IMR-90 (cell line): ENCODE data around the gene SMAD7. TPM values are rescaled to one million over a fixed set of nuclear protein-coding genes. Genes with fewer than 3 reads are reported as not detected.

Experiments used
- ATAC-seq: fragments of 200-7000 bp; cut with Tn5 transposase; 2 replicates; pipeline ENCODE4 v1.9.1; 2020; ENCODE audit warnings: low read depth, mild to moderate bottlenecking, moderate library complexity
- BruUV-seq: library from RNA; stranded (reverse); fragments of 400-500 nt; replicated peaks from 2 replicates; lab custom pipeline; 2021; lab: Mats Ljungman, UMichigan
- CTCF ChIA-PET: fragments of 300-600 bp; formaldehyde crosslinking; extraction: SDS; loops from one replicate; lab custom pipeline; 2021; ENCODE audit warnings: antibody characterized with exemption; lab: Yijun Ruan, JAX
- POLR2A ChIA-PET: fragments of 300-600 bp; sonication (Branson Sonifier 250); formaldehyde crosslinking; loops from one replicate; lab custom pipeline; 2022; ENCODE audit warnings: antibody characterized with exemption; ENCODE audit not compliant: unreplicated experiment; lab: Charles Lee
- DNase-seq: peaks from one replicate; pipeline ENCODE4 v3.0.0; 2013
- H2AFZ ChIP-seq: replicated peaks from 2 replicates; pipeline ENCODE3; 2013; ENCODE audit warnings: low read length, mild to moderate bottlenecking; ENCODE audit not compliant: poor library complexity
- H2AK5ac ChIP-seq: 2 replicates; pipeline ENCODE4 v1.6.1; 2013; ENCODE audit warnings: low read depth, low read length, inconsistent platforms
- H2AK9ac ChIP-seq: replicated peaks from 2 replicates; pipeline ENCODE3; 2013; ENCODE audit warnings: mild to moderate bottlenecking, low read depth, low read length, moderate library complexity; ENCODE audit not compliant: poor library complexity
- H2BK120ac ChIP-seq: 2 replicates; pipeline ENCODE4 v1.6.1; 2013; ENCODE audit warnings: low read depth, low read length, inconsistent platforms
- H2BK15ac ChIP-seq: 3 replicates; pipeline ENCODE4 v1.6.1; 2013; ENCODE audit warnings: low read depth, low read length, inconsistent platforms
- H2BK20ac ChIP-seq: 2 replicates; pipeline ENCODE4 v1.6.1; 2013; ENCODE audit warnings: low read depth, mild to moderate bottlenecking, inconsistent platforms, low read length, moderate library complexity
- H2BK5ac ChIP-seq: 2 replicates; pipeline ENCODE4 v1.6.1; 2013; ENCODE audit warnings: mild to moderate bottlenecking, low read depth, low read length, inconsistent platforms; ENCODE audit not compliant: poor library complexity, severe bottlenecking
- H3K14ac ChIP-seq: replicated peaks from 2 replicates; pipeline ENCODE4 v1.6.1; 2013; ENCODE audit warnings: low read depth, low read length, inconsistent platforms
- H3K18ac ChIP-seq: 2 replicates; pipeline ENCODE4 v1.6.1; 2013; ENCODE audit warnings: low read depth, low read length, control low read depth
- H3K23ac ChIP-seq: 2 replicates; pipeline ENCODE4 v1.6.1; 2013; ENCODE audit warnings: low read depth, low read length, inconsistent platforms
- H3K27ac ChIP-seq: 2 replicates; pipeline ENCODE4 v1.5.1; 2013; ENCODE audit warnings: mild to moderate bottlenecking, control low read depth, low read length; ENCODE audit not compliant: insufficient read depth
- H3K27me3 ChIP-seq: 2 replicates; pipeline ENCODE4 v1.6.1; 2013; ENCODE audit warnings: low read length; ENCODE audit not compliant: control insufficient read depth, insufficient read depth
- H3K36me3 ChIP-seq: 2 replicates; pipeline ENCODE4 v1.6.1; 2013; ENCODE audit warnings: low read length, mixed read lengths; ENCODE audit not compliant: control insufficient read depth, insufficient read depth
- H3K4ac ChIP-seq: 2 replicates; pipeline ENCODE4 v1.6.1; 2013; ENCODE audit warnings: low read depth, low read length, inconsistent platforms
- H3K4me1 ChIP-seq: 2 replicates; pipeline ENCODE4 v1.6.1; 2013; ENCODE audit warnings: low read length, mixed read lengths; ENCODE audit not compliant: control insufficient read depth, insufficient read depth
- H3K4me2 ChIP-seq: 2 replicates; pipeline ENCODE4 v1.6.1; 2013; ENCODE audit warnings: low read depth, mild to moderate bottlenecking, control low read depth, low read length, moderate library complexity
- H3K4me3 ChIP-seq: 2 replicates; pipeline ENCODE4 v1.5.1; 2013; ENCODE audit warnings: low read depth, mild to moderate bottlenecking, control low read depth, low read length, moderate library complexity; ENCODE audit not compliant: insufficient read depth
- H3K56ac ChIP-seq: 2 replicates; pipeline ENCODE4 v1.6.1; 2013; ENCODE audit warnings: low read length, inconsistent platforms; ENCODE audit not compliant: insufficient read depth; ENCODE audit errors: extremely low read depth
- H3K79me1 ChIP-seq, 2 experiments: 2 replicates each; pipeline ENCODE4 v1.6.1; 2013; ENCODE audit warnings: low read length in 2 of 2, inconsistent platforms in 1 of 2, low read depth in 1 of 2
- H3K9ac ChIP-seq: 2 replicates; pipeline ENCODE4 v1.6.1; 2013; ENCODE audit warnings: low read depth, low read length, control low read depth
- H3K9me1 ChIP-seq: 2 replicates; pipeline ENCODE4 v1.6.1; 2013; ENCODE audit warnings: low read length, inconsistent platforms; ENCODE audit not compliant: insufficient read depth
- H3K9me3 ChIP-seq: 2 replicates; pipeline ENCODE4 v1.6.1; 2013; ENCODE audit warnings: low read length; ENCODE audit not compliant: control insufficient read depth, insufficient read depth
- H4K20me1 ChIP-seq: 2 replicates; pipeline ENCODE4 v1.6.1; 2013; ENCODE audit warnings: low read length, inconsistent platforms; ENCODE audit not compliant: insufficient read depth
- H4K5ac ChIP-seq: 2 replicates; pipeline ENCODE4 v1.6.1; 2013; ENCODE audit warnings: mild to moderate bottlenecking, low read depth, low read length, control low read depth
- H4K8ac ChIP-seq, 2 experiments: 2 replicates each; pipeline ENCODE4 v1.6.1; 2013; ENCODE audit warnings: low read depth in 2 of 2, low read length in 2 of 2, control low read depth in 1 of 2, inconsistent platforms in 1 of 2
- H4K91ac ChIP-seq: 2 replicates; pipeline ENCODE4 v1.6.1; 2013; ENCODE audit warnings: low read depth, low read length, inconsistent platforms; ENCODE audit not compliant: insufficient read depth
- CEBPB ChIP-seq: IDR thresholded peaks from 2 replicates; pipeline ENCODE4 v1.6.1; 2012; ENCODE audit warnings: low read depth, low read length, improper control_type of control experiment
- CTCF ChIP-seq: conservative IDR thresholded peaks from 2 replicates; pipeline ENCODE4 v1.5.1; 2012; ENCODE audit warnings: mild to moderate bottlenecking, low read depth, low read length, improper control_type of control experiment
- ELK1 ChIP-seq: fragments of 150-350 bp; IDR thresholded peaks from 2 replicates; pipeline ENCODE4 v1.6.1; 2016; ENCODE audit warnings: low read depth, mild to moderate bottlenecking, low read length, moderate library complexity, borderline replicate concordance
- FOS ChIP-seq: fragments of 150-350 bp; IDR thresholded peaks from 2 replicates; pipeline ENCODE4 v1.6.1; 2016; ENCODE audit warnings: low read depth, low read length
- NFE2L2 ChIP-seq: fragments of 150-350 bp; IDR thresholded peaks from 2 replicates; pipeline ENCODE4 v1.6.1; 2016; ENCODE audit warnings: low read depth, mild to moderate bottlenecking, low read length
- POLR2A ChIP-seq: IDR thresholded peaks from 2 replicates; pipeline ENCODE4 v1.6.1; 2012; ENCODE audit warnings: mild to moderate bottlenecking, low read depth, low read length
- RAD21 ChIP-seq: IDR thresholded peaks from 2 replicates; pipeline ENCODE4 v1.6.1; 2012; ENCODE audit warnings: low read length, improper control_type of control experiment
- RCOR1 ChIP-seq: IDR thresholded peaks from 2 replicates; pipeline ENCODE4 v1.6.1; 2012; ENCODE audit warnings: mild to moderate bottlenecking, low read length, improper control_type of control experiment; ENCODE audit not compliant: insufficient replicate concordance
- RFX5 ChIP-seq: IDR thresholded peaks from 2 replicates; pipeline ENCODE4 v1.8.0; 2012; ENCODE audit warnings: low read depth, mild to moderate bottlenecking, low read length, moderate library complexity
- WGBS, 2 experiments: methylation state at CpG; one replicate each; pipeline versions ENCODE4 v1.1.5 to v1.1.7; 2013; ENCODE audit warnings: missing lambda C conversion rate in 2 of 2; ENCODE audit not compliant: insufficient read length in 1 of 2; ENCODE audit errors: extremely low coverage in 2 of 2; 5-methylcytosine and 5-hydroxymethylcytosine counted together
- dilution Hi-C: fragments of 300-500 bp; cut with HindIII; formaldehyde crosslinking; loops from one replicate; pipeline ENCODE4 v1.14.3; 2018; ENCODE audit warnings: low sequenced_read_pairs; ENCODE audit not compliant: unreplicated experiment
- in situ Hi-C: fragments of 300-500 bp; cut with MboI; formaldehyde crosslinking; loops from 3 replicates; pipeline ENCODE4 v1.14.3; 2019; ENCODE audit warnings: low sequenced_read_pairs, inconsistent platforms, mixed read lengths
- intact Hi-C: fragments of 100-400 bp; cut with micrococcal nuclease; formaldehyde crosslinking; loops from 2 replicates; pipeline ENCODE4 v1.10.0; 2022
- polyA plus RNA-seq, 3 experiments: library from polyadenylated mRNA; depleted of rRNA; stranded (reverse); fragments of >200 nt; gene quantifications; 2 replicates each; pipeline ENCODE4 v1.2.3, GENCODE V29; 2012; ENCODE audit warnings: low replicate concordance in 1 of 3
- total RNA-seq: library from RNA; depleted of rRNA; stranded (reverse); fragments of >200 nt; gene quantifications from 2 replicates; pipeline ENCODE4 v1.2.3, GENCODE V29; 2012

Gene SMAD7
- total and polyA plus RNA-seq, 2 of the 4 experiments (the other 2 are of a cell fraction): 15.8 to 17.6 TPM

GRCh38 chr18:48922801-48923730 lies 27.7 kb downstream of the SMAD7 start (continued):
- no peak for TF ChIP-seq RCOR1

GRCh38 chr18:48922226-48922800 lies 28.5 kb downstream of the SMAD7 start:
- Histone ChIP-seq H4K91ac (peak overlapping the region; percentile 71), H3K4me2 (peak overlapping the region; percentile 54), H2AK5ac (peak overlapping the region; percentile 93), H2BK5ac (peak overlapping the region; percentile 78), H2AFZ (peak overlapping the region; percentile 84), H3K23ac (peak overlapping the region; percentile 77), H2AK9ac (peak overlapping the region; percentile 38), H3K9me1 (peaks cover 31% of the 10 kb centered on the region), H3K27me3 (no peaks in the 10 kb centered on the region), H3K9ac (peak overlapping the region; percentile 35; the same call in 1 of the 2 replicates), H3K9me3 (no peaks in the 10 kb centered on the region), H3K36me3 (peaks cover 27% of the 10 kb centered on the region), H3K4me3 (no peak overlapping the region), H3K18ac (peak overlapping the region; percentile 54), H3K4me1 (peaks cover 40% of the 10 kb centered on the region), H2BK20ac (peak overlapping the region; percentile 83), H2BK120ac (peak overlapping the region; percentile 53), H4K5ac (peak overlapping the region; percentile 42), H2BK15ac (peak overlapping the region; percentile 68; the same call in 1 of the 3 replicates), H4K20me1 (peaks cover 53% of the 10 kb centered on the region), H4K8ac (peak overlapping the region; percentile 19 to 71; a peak in 2 of 4 replicates), H3K14ac (peak overlapping the region; percentile 31), H3K79me1 (peaks cover 13 to 87% of the 10 kb centered on the region in 2 experiments; a peak in 3 of 4 replicates), H3K56ac (peak overlapping the region; percentile 48), H3K4ac (peak overlapping the region; percentile 86), H3K27ac (peak overlapping the region; percentile 93)
- TF ChIP-seq POLR2A: no peak; the same call in 1 of the 2 replicates
- TF ChIP-seq NFE2L2: no peak
- TF ChIP-seq RAD21: no peak
- TF ChIP-seq CEBPB: no peak
- no peak for TF ChIP-seq RFX5
- no peak for TF ChIP-seq RCOR1
- TF ChIP-seq ELK1: no peak
- TF ChIP-seq FOS: no peak
- TF ChIP-seq CTCF: no peak
- BruUV-seq: no TSS peak
- WGBS, 2 experiments: 20% methylated on average over 1 of the region's 7 CpGs; no CpG with 5 or more reads in 1 of the 2 experiments
- dilution Hi-C loops: no loop called here
- in situ Hi-C loops: no loop called here
- POLR2A ChIA-PET: no interaction called here
- DNase-seq (no peak), ATAC-seq (peak; percentile 22)
- intact Hi-C loops: loop anchor here (2.0 kb wide), 1 partner anchor 18 kb away; no protein-coding TSS in a partner anchor
- CTCF ChIA-PET: no interaction called here
